ENCODE results near the gene GCN1.

GCN1 gene

DNA sequence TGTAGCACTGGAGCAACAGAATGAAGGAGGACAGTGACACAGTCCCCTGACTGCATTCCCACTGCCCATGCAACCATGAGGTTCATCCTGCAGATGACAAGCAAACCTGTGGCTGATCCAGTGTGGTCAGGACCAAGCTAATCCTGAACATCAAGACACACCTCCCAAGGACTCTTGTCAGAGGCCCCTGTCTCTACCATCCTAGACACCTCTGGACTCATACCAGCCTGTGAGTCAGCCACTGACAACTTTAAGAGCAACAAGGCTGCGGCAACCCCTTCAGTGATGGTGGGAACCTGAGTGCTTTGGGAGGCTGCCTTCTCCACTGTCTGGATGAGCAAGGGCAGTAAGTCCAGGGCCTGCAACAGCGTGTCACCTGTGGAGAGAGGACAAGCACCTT lies 24.6 kb downstream of the GCN1 start:
- Histone ChIP-seq H3K9me2 (replicated peaks; ENCODE audit: low read depth, low read length) (no peaks in the 10 kb centered on the region), H4K20me1 (ENCODE audit: insufficient read depth, low read length, poor library complexity, severe bottlenecking) (no peaks in the 10 kb centered on the region), H3K36me3 (ENCODE audit: insufficient read depth, low read length) (peaks cover 67% of the 10 kb centered on the region; the same call in 1 of the 2 replicates), H2AFZ (ENCODE audit: low read length) (no peak overlapping the region), H3K9ac (ENCODE audit: low read depth, low read length, poor library complexity, severe bottlenecking) (no peak overlapping the region), H3K4me2 (ENCODE audit: low read depth, low read length, poor library complexity, severe bottlenecking) (no peak overlapping the region), H3F3A (ENCODE audit: low read depth) (no peaks in the 10 kb centered on the region), H3K79me2 (ENCODE audit: insufficient read depth, low read length) (no peaks in the 10 kb centered on the region), H3K4me3 (ENCODE audit: low read length, poor library complexity, severe bottlenecking) (no peak overlapping the region), H3K4me1 (ENCODE audit: insufficient read depth, low read length, poor library complexity, severe bottlenecking) (no peaks in the 10 kb centered on the region), H3K27me3 (ENCODE audit: insufficient read depth, low read length, poor library complexity, severe bottlenecking) (no peaks in the 10 kb centered on the region), H3K9me3 (ENCODE audit: insufficient read depth, low read depth, low read length) (no peaks in the 10 kb centered on the region)
- TF ChIP-seq, protein P1, sequence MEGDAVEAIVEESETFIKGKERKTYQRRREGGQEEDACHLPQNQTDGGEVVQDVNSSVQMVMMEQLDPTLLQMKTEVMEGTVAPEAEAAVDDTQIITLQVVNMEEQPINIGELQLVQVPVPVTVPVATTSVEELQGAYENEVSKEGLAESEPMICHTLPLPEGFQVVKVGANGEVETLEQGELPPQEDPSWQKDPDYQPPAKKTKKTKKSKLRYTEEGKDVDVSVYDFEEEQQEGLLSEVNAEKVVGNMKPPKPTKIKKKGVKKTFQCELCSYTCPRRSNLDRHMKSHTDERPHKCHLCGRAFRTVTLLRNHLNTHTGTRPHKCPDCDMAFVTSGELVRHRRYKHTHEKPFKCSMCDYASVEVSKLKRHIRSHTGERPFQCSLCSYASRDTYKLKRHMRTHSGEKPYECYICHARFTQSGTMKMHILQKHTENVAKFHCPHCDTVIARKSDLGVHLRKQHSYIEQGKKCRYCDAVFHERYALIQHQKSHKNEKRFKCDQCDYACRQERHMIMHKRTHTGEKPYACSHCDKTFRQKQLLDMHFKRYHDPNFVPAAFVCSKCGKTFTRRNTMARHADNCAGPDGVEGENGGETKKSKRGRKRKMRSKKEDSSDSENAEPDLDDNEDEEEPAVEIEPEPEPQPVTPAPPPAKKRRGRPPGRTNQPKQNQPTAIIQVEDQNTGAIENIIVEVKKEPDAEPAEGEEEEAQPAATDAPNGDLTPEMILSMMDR (conservative IDR thresholded peaks at IDR 0.05; ENCODE audit: low read length), result no peak
- no peak for TF ChIP-seq EZH2phosphoT487 (IDR thresholded peaks at IDR 0.05; ENCODE audit: borderline replicate concordance)

- TF ChIP-seq, protein P1 (conservative IDR thresholded peaks at IDR 0.05; ENCODE audit: low read length), result no peak
- no peak for TF ChIP-seq EZH2phosphoT487 (IDR thresholded peaks at IDR 0.05; ENCODE audit: borderline replicate concordance)
- Histone ChIP-seq H3K9me2 (replicated peaks; ENCODE audit: low read depth, low read length) (no peaks in the 10 kb centered on the region), H3K4me1 (ENCODE audit: insufficient read depth, low read length, poor library complexity, severe bottlenecking) (no peaks in the 10 kb centered on the region), H4K20me1 (ENCODE audit: insufficient read depth, low read length, poor library complexity, severe bottlenecking) (no peaks in the 10 kb centered on the region), H3K27me3 (ENCODE audit: insufficient read depth, low read length, poor library complexity, severe bottlenecking) (no peaks in the 10 kb centered on the region), H3K4me3 (ENCODE audit: low read length, poor library complexity, severe bottlenecking) (no peak overlapping the region), H3K9me3 (ENCODE audit: insufficient read depth, low read depth, low read length) (no peaks in the 10 kb centered on the region), H3K4me2 (ENCODE audit: low read depth, low read length, poor library complexity, severe bottlenecking) (no peak overlapping the region), H3K79me2 (ENCODE audit: insufficient read depth, low read length) (no peaks in the 10 kb centered on the region), H3F3A (ENCODE audit: low read depth) (no peaks in the 10 kb centered on the region), H3K9ac (ENCODE audit: low read depth, low read length, poor library complexity, severe bottlenecking) (no peak overlapping the region), H3K36me3 (ENCODE audit: insufficient read depth, low read length) (peaks cover 66% of the 10 kb centered on the region; the same call in 1 of the 2 replicates), H2AFZ (ENCODE audit: low read length) (no peak overlapping the region)
Measured at GRCh38 chr12:120168337-120168736, 26.2 kb downstream of the GCN1 start.

- H3K9me3 ChIP-seq (ENCODE audit: insufficient read depth, low read depth, low read length), result no peaks in the 10 kb centered on the region
- H3K9ac ChIP-seq (ENCODE audit: low read depth, low read length, poor library complexity, severe bottlenecking), result no peak overlapping the region
- no peaks in the 10 kb centered on the region for H3K4me1 ChIP-seq (ENCODE audit: insufficient read depth, low read length, poor library complexity, severe bottlenecking)
- no peak overlapping the region for H2AFZ ChIP-seq (ENCODE audit: low read length)
- no peak overlapping the region for H3K4me2 ChIP-seq (ENCODE audit: low read depth, low read length, poor library complexity, severe bottlenecking)
- H3K27me3 ChIP-seq (ENCODE audit: insufficient read depth, low read length, poor library complexity, severe bottlenecking), result no peaks in the 10 kb centered on the region
- H3K4me3 ChIP-seq (ENCODE audit: low read length, poor library complexity, severe bottlenecking), result no peak overlapping the region
- H3K36me3 ChIP-seq (ENCODE audit: insufficient read depth, low read length), result peaks cover 66% of the 10 kb centered on the region; the same call in 1 of the 2 replicates
- TF ChIP-seq, protein P1 (conservative IDR thresholded peaks at IDR 0.05; ENCODE audit: low read length), result no peak
- no peaks in the 10 kb centered on the region for H3K9me2 ChIP-seq (replicated peaks; ENCODE audit: low read depth, low read length)
- H4K20me1 ChIP-seq (ENCODE audit: insufficient read depth, low read length, poor library complexity, severe bottlenecking), result no peaks in the 10 kb centered on the region
- H3K79me2 ChIP-seq (ENCODE audit: insufficient read depth, low read length), result no peaks in the 10 kb centered on the region
- H3F3A ChIP-seq (ENCODE audit: low read depth), result no peaks in the 10 kb centered on the region
Measured at GRCh38 chr12:120167529-120168095, 26.9 kb downstream of the GCN1 start.

All from Loucy (cell line).